HepG2 (cell line): ENCODE results near the gene SCYL1. TPM values are rescaled to one million over a fixed set of nuclear protein-coding genes. Genes with fewer than 3 reads are reported as not detected.

Experiments used
- CERS6 ChIP-seq: sonication (generic); formaldehyde crosslinking; IDR thresholded peaks from 2 replicates; pipeline ENCODE4 v1.5.0; 2020; ENCODE audit warnings: missing genetic modification reagents
- ESRRA ChIP-seq: sonication (generic); formaldehyde crosslinking; IDR thresholded peaks from 2 replicates; pipeline ENCODE4 v1.5.1; 2020; ENCODE audit warnings: mild to moderate bottlenecking, low read depth, missing genetic modification reagents
- ETV6 ChIP-seq: sonication (generic); formaldehyde crosslinking; conservative IDR thresholded peaks from 2 replicates; pipeline ENCODE4 v1.4.0; 2020; ENCODE audit warnings: missing genetic modification reagents
- HNRNPL ChIP-seq: fragments of 200-400 bp; formaldehyde crosslinking; IDR thresholded peaks from 2 replicates; pipeline ENCODE4 v1.6.1; 2017; ENCODE audit warnings: mild to moderate bottlenecking, low read depth, low read length
- KDM4B ChIP-seq: sonication (generic); formaldehyde crosslinking; IDR thresholded peaks from 2 replicates; pipeline ENCODE4 v1.4.0; 2020; ENCODE audit warnings: missing genetic modification reagents
- NAIF1 ChIP-seq: sonication (generic); formaldehyde crosslinking; IDR thresholded peaks from 2 replicates; pipeline ENCODE4 v1.5.0; 2020; ENCODE audit warnings: mild to moderate bottlenecking, missing genetic modification reagents, borderline replicate concordance
- POLR2A ChIP-seq, 2 experiments: IDR thresholded peaks; 2 replicates each; pipeline ENCODE4 v1.6.1; 2011; ENCODE audit warnings: low read depth in 2 of 2, low read length in 2 of 2, mild to moderate bottlenecking in 1 of 2, moderate library complexity in 1 of 2; ENCODE audit not compliant: insufficient read depth in 1 of 2
- SNAPC5 ChIP-seq: sonication (generic); formaldehyde crosslinking; IDR thresholded peaks from 2 replicates; pipeline ENCODE4 v1.8.1; 2023; ENCODE audit warnings: mild to moderate bottlenecking, missing genetic modification reagents, borderline replicate concordance
- SSRP1 ChIP-seq: IDR thresholded peaks from 2 replicates; pipeline ENCODE4 v1.6.1; 2016; ENCODE audit warnings: control low read depth
- UBTF ChIP-seq: sonication (generic); formaldehyde crosslinking; IDR thresholded peaks from 2 replicates; pipeline ENCODE4 v1.4.0; 2020; ENCODE audit warnings: mild to moderate bottlenecking, missing genetic modification reagents
- ZFYVE20 ChIP-seq: sonication (generic); formaldehyde crosslinking; IDR thresholded peaks from 2 replicates; pipeline ENCODE4 v1.8.0; 2023; ENCODE audit warnings: low read depth, mild to moderate bottlenecking, moderate library complexity, missing genetic modification reagents, borderline replicate concordance
- ZMAT3 ChIP-seq: sonication (generic); formaldehyde crosslinking; conservative IDR thresholded peaks from 2 replicates; pipeline ENCODE4 v1.7.0; 2021; ENCODE audit warnings: missing genetic modification reagents
- ZNF17 ChIP-seq: sonication (generic); formaldehyde crosslinking; IDR thresholded peaks from 2 replicates; pipeline ENCODE4 v1.5.0; 2020; ENCODE audit warnings: mild to moderate bottlenecking, missing genetic modification reagents
- ZNF547 ChIP-seq: sonication (generic); formaldehyde crosslinking; IDR thresholded peaks from 2 replicates; pipeline ENCODE4 v1.5.1; 2020; ENCODE audit warnings: mild to moderate bottlenecking, missing genetic modification reagents
- ZNF589 ChIP-seq: sonication (generic); formaldehyde crosslinking; conservative IDR thresholded peaks from 2 replicates; pipeline ENCODE4 v1.8.0; 2022; ENCODE audit warnings: mild to moderate bottlenecking, moderate library complexity, missing genetic modification reagents
- ZNF761 ChIP-seq: sonication (generic); formaldehyde crosslinking; conservative IDR thresholded peaks from 2 replicates; pipeline ENCODE4 v1.4.0; 2020; ENCODE audit warnings: mild to moderate bottlenecking, missing genetic modification reagents
- polyA plus RNA-seq, 8 experiments: library from polyadenylated mRNA; depleted of rRNA in 3 of 8; stranded (reverse) in 7 of 8; unstranded in 1 of 8; fragments of >200 nt; fragmentation: Illumina TruSeq in 4 of 8; extraction: Trizol in 4 of 8; gene quantifications; 2 replicates each; pipeline versions ENCODE4 v1.2.1 to v1.2.3, GENCODE V29; 2011 to 2016; ENCODE audit warnings: low read depth in 4 of 8, missing spikeins in 1 of 8, mixed read lengths in 1 of 8; ENCODE audit not compliant: insufficient read depth in 1 of 8
- total RNA-seq, 5 experiments: library from RNA; depleted of rRNA; stranded (reverse); fragments of >200 nt; fragmentation: Illumina TruSeq; extraction: Trizol; gene quantifications; 2 replicates each; pipeline ENCODE4 v1.2.3, GENCODE V29; 2016; ENCODE audit warnings: low read depth in 1 of 5

Gene SCYL1
- total and polyA plus RNA-seq, 2 of the 13 experiments (the other 11 are each of a cell fraction or from before 2014, with no cell fraction given) = 65.9 to 103 TPM

GRCh38 chr11:65557280-65558001 lies 32.6 kb downstream of the SCYL1 start (continued):
- TF ChIP-seq ZNF589 (CRISPR knock-in tag) (peak; percentile 48; the same call in 1 of the 2 replicates), SSRP1 (no peak), SNAPC5 (CRISPR knock-in tag) (no peak), ZNF547 (peak; percentile 20; the same call in 1 of the 2 replicates), CERS6 (CRISPR knock-in tag) (no peak), ZNF17 (CRISPR knock-in tag) (no peak), ZMAT3 (CRISPR knock-in tag) (peak; percentile 48; the same call in 1 of the 2 replicates), ZNF761 (CRISPR knock-in tag) (0 out of 2 replicates have a peak, but pooled peaks have one; percentile 42), ESRRA (CRISPR knock-in tag) (0 out of 2 replicates have a peak, but pooled peaks have one; percentile 58), ZFYVE20 (CRISPR knock-in tag) (peak; percentile 50; the same call in 1 of the 2 replicates), KDM4B (0 out of 2 replicates have a peak, but pooled peaks have one; percentile 52), HNRNPL (peak; percentile 46; the same call in 1 of the 2 replicates), NAIF1 (CRISPR knock-in tag) (no peak), ETV6 (CRISPR knock-in tag) (0 out of 2 replicates have a peak, but pooled peaks have one; percentile 26), POLR2A (IDR thresholded peaks at IDR 0.05; ENCODE audit: insufficient read depth in 1 of 2, low read depth in 2 of 2, low read length in 2 of 2) (peak in 1 of 2 experiments; percentile 57; a peak in 1 of 4 replicates), UBTF (peak; percentile 73)
